ENCODE results near the gene IL20RA. TPM values are rescaled to one million over a fixed set of nuclear protein-coding genes. Genes with fewer than 3 reads are reported as not detected.

Gene IL20RA
- total and polyA plus RNA-seq, 2 of the 13 experiments (the other 11 are each of a cell fraction or from before 2014, with no cell fraction given) = not detected

DNA sequence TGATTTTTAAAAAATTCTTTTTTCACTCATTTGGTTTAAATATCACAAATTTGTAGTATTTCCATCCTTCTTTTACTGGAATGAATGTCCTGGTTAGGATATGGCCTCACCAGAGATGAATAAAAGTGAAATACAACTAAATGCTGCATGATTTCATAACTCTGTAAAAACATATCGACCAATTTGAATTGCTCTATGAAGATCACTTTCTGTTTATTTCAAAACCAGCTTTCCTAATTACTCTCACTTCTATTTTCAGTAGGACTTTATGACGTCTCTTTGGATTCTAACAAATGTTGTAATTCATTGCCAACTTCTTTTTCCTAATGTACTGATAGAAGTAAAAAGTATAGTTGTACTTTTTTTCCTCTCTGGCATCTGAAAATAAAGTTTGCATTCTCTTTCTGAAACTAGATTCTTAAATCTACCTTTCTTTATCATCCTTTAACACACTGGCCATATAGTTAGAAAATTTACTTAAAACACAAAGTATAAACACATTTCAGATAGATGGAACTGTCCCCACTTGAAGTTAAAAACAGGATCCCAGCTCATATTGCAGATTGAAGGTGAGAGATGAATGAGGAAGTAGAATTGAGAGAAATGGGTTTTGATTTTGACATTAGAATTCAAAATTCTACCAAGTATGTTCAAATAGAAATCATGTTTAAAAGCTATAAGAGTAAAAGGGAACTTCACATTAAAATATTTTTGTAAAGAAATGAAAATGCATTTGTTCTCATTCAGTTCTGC, 40.3 kb upstream of the IL20RA start:
- BruUV-seq (replicated peaks) = no TSS peak
- no peak for TF ChIP-seq ATF1 (CRISPR knock-in tag; IDR thresholded peaks at IDR 0.05)
- TF ChIP-seq, protein P1, sequence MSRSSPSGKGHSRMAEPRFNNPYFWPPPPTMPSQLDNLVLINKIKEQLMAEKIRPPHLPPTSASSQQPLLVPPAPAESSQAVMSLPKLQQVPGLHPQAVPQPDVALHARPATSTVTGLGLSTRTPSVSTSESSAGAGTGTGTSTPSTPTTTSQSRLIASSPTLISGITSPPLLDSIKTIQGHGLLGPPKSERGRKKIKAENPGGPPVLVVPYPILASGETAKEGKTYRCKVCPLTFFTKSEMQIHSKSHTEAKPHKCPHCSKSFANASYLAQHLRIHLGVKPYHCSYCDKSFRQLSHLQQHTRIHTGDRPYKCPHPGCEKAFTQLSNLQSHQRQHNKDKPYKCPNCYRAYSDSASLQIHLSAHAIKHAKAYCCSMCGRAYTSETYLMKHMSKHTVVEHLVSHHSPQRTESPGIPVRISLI (CRISPR knock-in tag; IDR thresholded peaks at IDR 0.05; ENCODE audit: borderline replicate concordance) = no peak
- TF ChIP-seq, protein P2, sequence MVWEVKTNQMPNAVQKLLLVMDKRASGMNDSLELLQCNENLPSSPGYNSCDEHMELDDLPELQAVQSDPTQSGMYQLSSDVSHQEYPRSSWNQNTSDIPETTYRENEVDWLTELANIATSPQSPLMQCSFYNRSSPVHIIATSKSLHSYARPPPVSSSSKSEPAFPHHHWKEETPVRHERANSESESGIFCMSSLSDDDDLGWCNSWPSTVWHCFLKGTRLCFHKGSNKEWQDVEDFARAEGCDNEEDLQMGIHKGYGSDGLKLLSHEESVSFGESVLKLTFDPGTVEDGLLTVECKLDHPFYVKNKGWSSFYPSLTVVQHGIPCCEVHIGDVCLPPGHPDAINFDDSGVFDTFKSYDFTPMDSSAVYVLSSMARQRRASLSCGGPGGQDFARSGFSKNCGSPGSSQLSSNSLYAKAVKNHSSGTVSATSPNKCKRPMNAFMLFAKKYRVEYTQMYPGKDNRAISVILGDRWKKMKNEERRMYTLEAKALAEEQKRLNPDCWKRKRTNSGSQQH (CRISPR knock-in tag; IDR thresholded peaks at IDR 0.05; ENCODE audit: low read depth) = no peak
- no peak for TF ChIP-seq ZSCAN20 (CRISPR knock-in tag; IDR thresholded peaks at IDR 0.05; ENCODE audit: borderline replicate concordance)
- TF ChIP-seq, protein P3, sequence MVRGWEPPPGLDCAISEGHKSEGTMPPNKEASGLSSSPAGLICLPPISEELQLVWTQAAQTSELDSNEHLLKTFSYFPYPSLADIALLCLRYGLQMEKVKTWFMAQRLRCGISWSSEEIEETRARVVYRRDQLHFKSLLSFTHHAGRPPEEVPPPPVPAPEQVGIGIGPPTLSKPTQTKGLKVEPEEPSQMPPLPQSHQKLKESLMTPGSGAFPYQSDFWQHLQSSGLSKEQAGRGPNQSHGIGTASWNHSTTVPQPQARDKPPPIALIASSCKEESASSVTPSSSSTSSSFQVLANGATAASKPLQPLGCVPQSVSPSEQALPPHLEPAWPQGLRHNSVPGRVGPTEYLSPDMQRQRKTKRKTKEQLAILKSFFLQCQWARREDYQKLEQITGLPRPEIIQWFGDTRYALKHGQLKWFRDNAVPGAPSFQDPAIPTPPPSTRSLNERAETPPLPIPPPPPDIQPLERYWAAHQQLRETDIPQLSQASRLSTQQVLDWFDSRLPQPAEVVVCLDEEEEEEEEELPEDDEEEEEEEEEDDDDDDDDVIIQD (CRISPR knock-in tag; IDR thresholded peaks at IDR 0.05; ENCODE audit: low read depth) = no peak
- TF ChIP-seq ZNF614 (CRISPR knock-in tag; IDR thresholded peaks at IDR 0.05; ENCODE audit: borderline replicate concordance) = no peak
- no peak for TF ChIP-seq YY1 (IDR thresholded peaks at IDR 0.05; ENCODE audit: insufficient read depth, insufficient replicate concordance, low read depth, low read length)
- TF ChIP-seq CHCHD3 (CRISPR knock-in tag; IDR thresholded peaks at IDR 0.05) = no peak
- no peak for TF ChIP-seq FOXM1 (CRISPR knock-in tag; IDR thresholded peaks at IDR 0.05)
- no peak for TF ChIP-seq PITX1 (CRISPR knock-in tag; IDR thresholded peaks at IDR 0.05)
- TF ChIP-seq NRL (CRISPR knock-in tag; IDR thresholded peaks at IDR 0.05; ENCODE audit: borderline replicate concordance) = no peak
- TF ChIP-seq MEIS1 (CRISPR knock-in tag; IDR thresholded peaks at IDR 0.05; ENCODE audit: borderline replicate concordance) = no peak
- TF ChIP-seq, protein P4, sequence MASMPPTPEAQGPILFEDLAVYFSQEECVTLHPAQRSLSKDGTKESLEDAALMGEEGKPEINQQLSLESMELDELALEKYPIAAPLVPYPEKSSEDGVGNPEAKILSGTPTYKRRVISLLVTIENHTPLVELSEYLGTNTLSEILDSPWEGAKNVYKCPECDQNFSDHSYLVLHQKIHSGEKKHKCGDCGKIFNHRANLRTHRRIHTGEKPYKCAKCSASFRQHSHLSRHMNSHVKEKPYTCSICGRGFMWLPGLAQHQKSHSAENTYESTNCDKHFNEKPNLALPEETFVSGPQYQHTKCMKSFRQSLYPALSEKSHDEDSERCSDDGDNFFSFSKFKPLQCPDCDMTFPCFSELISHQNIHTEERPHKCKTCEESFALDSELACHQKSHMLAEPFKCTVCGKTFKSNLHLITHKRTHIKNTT (CRISPR knock-in tag; IDR thresholded peaks at IDR 0.05) = no peak
- TF ChIP-seq CHD2 (IDR thresholded peaks at IDR 0.05; ENCODE audit: low read depth, low read length) = no peak
- no peak for TF ChIP-seq IKZF1 (IDR thresholded peaks at IDR 0.05)
- Histone ChIP-seq H3K27ac (ENCODE audit: extremely low read length, insufficient read depth, low read length) (no peak overlapping the region), H3K27me3 (ENCODE audit: control insufficient read depth in 1 of 2, insufficient read depth in 2 of 2, low read length in 2 of 2) (no peaks in the 10 kb centered on the region; a peak in 2 of 5 replicates), H3K36me3 (replicated peaks in 1 of 2; ENCODE audit: control insufficient read depth in 1 of 2, insufficient read depth in 2 of 2, low read length in 2 of 2) (no peaks in the 10 kb centered on the region), H3K4me2 (ENCODE audit: low read depth, low read length) (no peak overlapping the region), H2AFZ (ENCODE audit: low read length) (no peak overlapping the region), H3K9ac (ENCODE audit: insufficient read depth, low read depth, low read length) (no peak overlapping the region), H3K9me3 (ENCODE audit: low read length) (no peaks in the 10 kb centered on the region), H3K79me2 (ENCODE audit: insufficient read depth, low read length) (no peaks in the 10 kb centered on the region), H3K4me3 (replicated peaks in 1 of 3; ENCODE audit: insufficient read depth in 1 of 3, low read depth in 2 of 3, low read length in 3 of 3) (no peak overlapping the region), H4K20me1 (ENCODE audit: insufficient read depth, low read length) (no peaks in the 10 kb centered on the region), H3K4me1 (ENCODE audit: insufficient read depth, low read length) (no peaks in the 10 kb centered on the region)
- no peak for DNase-seq (ENCODE audit: low spot score)
- CTCF ChIA-PET (ENCODE audit: low intra/inter-chr PET ratio, low total read pairs) = no interaction called here
- POLR2A ChIA-PET = no interaction called here
- in situ Hi-C loops (cut with HindIII; ENCODE audit: extremely low pct_ligation_motif_present, low pct_unique_long_range_greater_than_20kb) = loop anchor here (25.0 kb wide), 1 partner anchor 877 kb away; no protein-coding TSS in a partner anchor
- intact Hi-C loops (cut with micrococcal nuclease; ENCODE audit: unreplicated experiment) = no loop called here
- FAIRE-seq = no peak
- WGBS (ENCODE audit: low lambda C conversion rate) = 0% methylated on average over 2 of the region's 2 CpGs
- ATAC-seq = no peak
